K562 (cell line): ENCODE measurements around the gene TRIM44. TPM values are rescaled to one million over a fixed set of nuclear protein-coding genes. Genes with fewer than 3 reads are reported as not detected.

ENCODE experiments used
- ATAC-seq: fragments of 200-7000 bp; cut with Tn5 transposase; 3 replicates; pipeline ENCODE4 v1.9.1; 2020; ENCODE audit warnings: moderate library complexity
- BruUV-seq: library from RNA; stranded (reverse); fragments of 400-500 nt; replicated peaks from 2 replicates; lab custom pipeline; 2021; lab: Mats Ljungman, UMichigan
- CTCF ChIA-PET: fragments of 300-600 bp; formaldehyde crosslinking; extraction: SDS; loops from one replicate; lab custom pipeline; 2021; ENCODE audit warnings: low intra/inter-chr PET ratio; lab: Yijun Ruan, JAX
- POLR2A ChIA-PET: fragments of 300-600, 350-650 bp; sonication (Branson Sonifier 250); formaldehyde crosslinking; extraction: SDS; loops from one replicate; lab custom pipeline; 2021; ENCODE audit warnings: antibody characterized with exemption, inconsistent platforms; lab: Yijun Ruan, JAX
- DNase-seq, 4 experiments: peaks; one replicate each; pipeline versions ENCODE4 v3.0.0 to v3.0.0-alpha.2; 2011 to 2018; ENCODE audit warnings: low spot score in 3 of 4, mixed read lengths in 3 of 4; ENCODE audit errors: extremely low read depth in 1 of 4
- FAIRE-seq: peaks from 2 replicates; lab custom pipeline; 2011; peaks lifted over from hg19 to GRCh38; lab: Jason Lieb, UNC
- H2AFZ ChIP-seq: 2 replicates; pipeline ENCODE4 v1.6.0; 2011; ENCODE audit warnings: low read depth, low read length, control low read depth, inconsistent platforms
- H3K27ac ChIP-seq: fragments of 200-600 bp; 3 replicates; pipeline ENCODE4 v1.8.0; 2011; ENCODE audit warnings: low read depth, mild to moderate bottlenecking, control low read depth, inconsistent platforms, low read length, moderate library complexity, mixed read lengths; ENCODE audit errors: extremely low read depth
- H3K27me3 ChIP-seq, 2 experiments: fragments of 300-600 bp in 1 of 2; 2 replicates in 1 of 2; 3 replicates in 1 of 2; pipeline versions ENCODE4 v1.6.0 to v1.8.0; 2011; ENCODE audit warnings: inconsistent platforms in 2 of 2, low read length in 2 of 2, mild to moderate bottlenecking in 1 of 2, mixed read lengths in 1 of 2, moderate library complexity in 1 of 2; ENCODE audit not compliant: control insufficient read depth in 2 of 2, insufficient read depth in 2 of 2
- H3K36me3 ChIP-seq: fragments of 300-600 bp; 3 replicates; pipeline ENCODE4 v1.8.0; 2011; ENCODE audit warnings: mild to moderate bottlenecking, low read length, inconsistent platforms; ENCODE audit not compliant: control insufficient read depth, insufficient read depth
- H3K4me1 ChIP-seq, 2 experiments: fragments of 200-600 bp in 1 of 2; replicated peaks in 1 of 2; 2 replicates in 1 of 2; 3 replicates in 1 of 2; pipeline versions ENCODE4 v1.5.1 to v1.8.0; 2011; ENCODE audit warnings: inconsistent platforms in 2 of 2, low read length in 2 of 2, mild to moderate bottlenecking in 1 of 2, mixed read lengths in 1 of 2, moderate library complexity in 1 of 2; ENCODE audit not compliant: control insufficient read depth in 2 of 2, insufficient read depth in 2 of 2
- H3K4me2 ChIP-seq: 2 replicates; pipeline ENCODE4 v1.6.1; 2011; ENCODE audit warnings: low read length, control low read depth, inconsistent platforms, mixed read lengths; ENCODE audit not compliant: insufficient read depth
- H3K4me3 ChIP-seq: fragments of 200-600 bp; sonication (generic), shearing (Covaris generic); 2 replicates; pipeline ENCODE4 v1.5.1; 2016; ENCODE audit warnings: control low read depth, inconsistent platforms
- H3K79me2 ChIP-seq: fragments of 200-600 bp; 3 replicates; pipeline ENCODE4 v1.8.0; 2011; ENCODE audit warnings: low read length, inconsistent platforms; ENCODE audit not compliant: control insufficient read depth, insufficient read depth
- H3K9ac ChIP-seq, 2 experiments: 2 replicates each; pipeline versions ENCODE4 v1.6.0 to v1.6.1; 2011; ENCODE audit warnings: low read depth in 2 of 2, low read length in 2 of 2, control low read depth in 1 of 2, inconsistent platforms in 1 of 2, mild to moderate bottlenecking in 1 of 2, mixed read lengths in 1 of 2; ENCODE audit not compliant: insufficient read depth in 1 of 2
- H3K9me1 ChIP-seq: one replicate; pipeline ENCODE4 v1.6.0; 2011; ENCODE audit warnings: inconsistent platforms, mild to moderate bottlenecking, low read length, moderate library complexity; ENCODE audit not compliant: control insufficient read depth, insufficient read depth
- H3K9me3 ChIP-seq: replicated peaks from 2 replicates; pipeline ENCODE4 v1.5.1; 2011; ENCODE audit warnings: low read depth, low read length, inconsistent platforms; ENCODE audit not compliant: control insufficient read depth, insufficient read depth
- H4K20me1 ChIP-seq: replicated peaks from 2 replicates; pipeline ENCODE4 v1.6.1; 2011; ENCODE audit warnings: low read length, inconsistent platforms, mixed read lengths; ENCODE audit not compliant: control insufficient read depth, insufficient read depth
- BCOR ChIP-seq: fragments of 450-650 bp; IDR thresholded peaks from 2 replicates; pipeline ENCODE4 v1.6.1; 2016
- BDP1 ChIP-seq: IDR thresholded peaks from 3 replicates; pipeline ENCODE4 v1.6.1; 2011; ENCODE audit not compliant: insufficient read length, insufficient read depth
- CBX2 ChIP-seq: fragments of 200-600 bp; sonication (generic); IDR thresholded peaks from one replicate; pipeline ENCODE4 v1.6.1; 2012; ENCODE audit warnings: mild to moderate bottlenecking, low read length, inconsistent platforms; ENCODE audit not compliant: insufficient read depth, poor library complexity, severe bottlenecking
- HMG20B ChIP-seq: fragments of 250-450 bp; sonication (Bioruptor Pico); IDR thresholded peaks from 2 replicates; pipeline ENCODE4 v1.5.0; 2021; ENCODE audit warnings: mild to moderate bottlenecking
- MEF2D ChIP-seq: conservative IDR thresholded peaks from 2 replicates; pipeline ENCODE4 v1.6.1; 2016; ENCODE audit warnings: low read depth, missing genetic modification characterization, missing compliant biosample characterization
- MTA3 ChIP-seq: fragments of 450-650 bp; formaldehyde crosslinking; IDR thresholded peaks from 2 replicates; pipeline ENCODE4 v1.6.1; 2017; ENCODE audit warnings: mild to moderate bottlenecking, borderline replicate concordance
- NFIX ChIP-seq: fragments of 250-450 bp; sonication (Bioruptor Pico); IDR thresholded peaks from 2 replicates; pipeline ENCODE4 v1.4.0; 2020; ENCODE audit warnings: low read depth, mild to moderate bottlenecking, moderate library complexity
- NFRKB ChIP-seq: fragments of 450-650 bp; IDR thresholded peaks from 2 replicates; pipeline ENCODE4 v1.6.1; 2016; ENCODE audit warnings: low read depth
- SRSF3 ChIP-seq: fragments of 200-400 bp; formaldehyde crosslinking; IDR thresholded peaks from 2 replicates; pipeline ENCODE4 v1.6.1; 2016; ENCODE audit warnings: mild to moderate bottlenecking, low read length, moderate library complexity; ENCODE audit not compliant: insufficient read depth
- TCF15 ChIP-seq: fragments of 250-450 bp; sonication (Bioruptor Pico); IDR thresholded peaks from 2 replicates; pipeline ENCODE4 v1.8.0; 2022; ENCODE audit warnings: moderate library complexity, mild to moderate bottlenecking, inconsistent platforms
- THAP12 ChIP-seq: fragments of 250-450 bp; sonication (Bioruptor Pico); IDR thresholded peaks from 2 replicates; pipeline ENCODE4 v1.9.0; 2021; ENCODE audit warnings: mild to moderate bottlenecking, inconsistent platforms
- ZBED1 ChIP-seq: IDR thresholded peaks from 2 replicates; pipeline ENCODE4 v1.6.1; 2014
- ZFP30 ChIP-seq: fragments of 250-450 bp; sonication (Bioruptor Pico); IDR thresholded peaks from 2 replicates; pipeline ENCODE4 v1.8.0; 2022; ENCODE audit warnings: moderate library complexity, mild to moderate bottlenecking, inconsistent platforms, borderline replicate concordance
- ZNF212 ChIP-seq: fragments of 450-650 bp; formaldehyde crosslinking; IDR thresholded peaks from 2 replicates; pipeline ENCODE4 v1.4.0; 2020; ENCODE audit warnings: mild to moderate bottlenecking
- ZNF408 ChIP-seq: fragments of 250-450 bp; sonication (Bioruptor Pico); IDR thresholded peaks from 2 replicates; pipeline ENCODE4 v1.4.0; 2020; ENCODE audit warnings: low read depth, mild to moderate bottlenecking, moderate library complexity
- ZNF583 ChIP-seq: fragments of 250-450 bp; sonication (Bioruptor Pico); IDR thresholded peaks from 2 replicates; pipeline ENCODE4 v1.4.0; 2020
- WGBS: fragments of 100-300 bp; shearing (Covaris generic); methylation state at CpG from one replicate; pipeline ENCODE4 v1.1.6; 2016; ENCODE audit warnings: low coverage, mixed read lengths; ENCODE audit not compliant: insufficient coverage; ENCODE audit errors: missing lambda C conversion rate; 5-methylcytosine and 5-hydroxymethylcytosine counted together
- in situ Hi-C: fragments of 300-500 bp; cut with MboI; formaldehyde crosslinking; loops from 4 replicates; pipeline ENCODE4 v1.15.0; 2018; ENCODE audit warnings: inconsistent platforms, mixed read lengths
- intact Hi-C: fragments of 100-400 bp; cut with micrococcal nuclease; formaldehyde crosslinking; loops from 2 replicates; pipeline ENCODE4 v1.14.2; 2022
- polyA plus RNA-seq, 8 experiments: library from polyadenylated mRNA; depleted of rRNA in 4 of 8; stranded (reverse) in 5 of 8; unstranded in 3 of 8; fragments of >200 nt; fragmentation: Nextera tagmentation in 2 of 8; fragmentation: Illumina TruSeq in 1 of 8; extraction: Ambion mirVana in 2 of 8; extraction: Trizol in 1 of 8; gene quantifications; 2 replicates each; pipeline versions ENCODE4 v1.2.1 to v1.2.3, GENCODE V29; 2011 to 2014; ENCODE audit warnings: inconsistent platforms in 1 of 8, missing spikeins in 1 of 8
- total RNA-seq, 7 experiments: library from RNA; depleted of rRNA in 6 of 7; stranded (reverse); fragments of >200 nt in 6 of 7; fragmentation: Illumina TruSeq in 2 of 7; extraction: Trizol in 2 of 7; gene quantifications; 2 replicates each; pipeline versions ENCODE4 v1.2.1 to v1.2.3, GENCODE V29; 2011 to 2021; ENCODE audit warnings: low replicate concordance in 1 of 7

Gene TRIM44
- total and polyA plus RNA-seq, 9 of the 15 experiments (the other 6 are each of a cell fraction or from before 2014, with no cell fraction given) = 8.3 to 105 (median 37.2) TPM

- no peak for TF ChIP-seq THAP12 (CRISPR knock-in tag)
- no peak for TF ChIP-seq ZNF408 (CRISPR knock-in tag)
- TF ChIP-seq ZNF583 (CRISPR knock-in tag) = no peak
- TF ChIP-seq MEF2D (tag) = no peak
- TF ChIP-seq MTA3 = no peak
- no peak for TF ChIP-seq NFRKB
- no peak for TF ChIP-seq SRSF3
- TF ChIP-seq, all 486 proteins: peak for 0
Measured at GRCh38 chr11:35671396-35672127, 9.0 kb downstream of the TRIM44 start (continued).

GRCh38 chr11:35672608-35673007 lies 10.0 kb downstream of the TRIM44 start:
- CTCF ChIA-PET = no interaction called here
- in situ Hi-C loops = no loop called here
- no peak for ATAC-seq
- TF ChIP-seq ZNF212 = no peak
- no peak for TF ChIP-seq HMG20B
- no peak for TF ChIP-seq NFIX (CRISPR knock-in tag)
- TF ChIP-seq BDP1 = no peak
- no peak for TF ChIP-seq CBX2
- no peak for TF ChIP-seq ZFP30 (CRISPR knock-in tag)
- no peak for TF ChIP-seq TCF15
- TF ChIP-seq BCOR = no peak
- no peak for TF ChIP-seq ZBED1

More at GRCh38 chr11:35672608-35673007, 10.0 kb downstream of the TRIM44 start:
- Histone ChIP-seq H4K20me1 (no peaks in the 10 kb centered on the region; the same call in 1 of the 2 replicates), H2AFZ (no peak overlapping the region), H3K4me1 (peaks cover 0 to 14% of the 10 kb centered on the region in 2 experiments; a peak in 3 of 5 replicates), H3K4me2 (no peak overlapping the region), H3K79me2 (peaks cover 95% of the 10 kb centered on the region), H3K27ac (no peak overlapping the region), H3K9me1 (no peaks in the 10 kb centered on the region), H3K9ac (no peak overlapping the region), H3K4me3 (no peak overlapping the region), H3K36me3 (peaks cover 4% of the 10 kb centered on the region; the same call in 1 of the 3 replicates), H3K27me3 (no peaks in the 10 kb centered on the region), H3K9me3 (no peaks in the 10 kb centered on the region)
- intact Hi-C loops = no loop called here
- no peak for FAIRE-seq
- WGBS = 67% methylated on average over 3 of the region's 3 CpGs
- BruUV-seq = no TSS peak
- no peak for DNase-seq
- POLR2A ChIA-PET = no interaction called here
